Adrenal gland (tissue), 5 donors: ENCODE data around the gene ABCB10.

Source experiments
- POLR2A ChIP-seq, 2 donors: fragments of 450-650 bp; IDR thresholded peaks; one replicate each; pipeline ENCODE4 v1.6.1; 2017; ENCODE audit warnings: antibody characterized with exemption in 2 of 2, mild to moderate bottlenecking in 2 of 2, moderate library complexity in 1 of 2
- TF ChIP-seq, protein P1 (sequence below), 6 experiments: fragments of 450-650 bp in 4 of 6; fragments of 200-600 bp in 2 of 6; sonication (generic) in 1 of 6; IDR thresholded peaks; 1 replicate in 5 of 6; 2 replicates in 1 of 6; pipeline versions ENCODE4 v1.5.1 to v1.8.0; 2016 to 2021; ENCODE audit warnings: antibody characterized with exemption in 6 of 6, mild to moderate bottlenecking in 2 of 6, moderate library complexity in 1 of 6
- donor health status: DM: no; HTN: no; CAD: no.

DNA sequence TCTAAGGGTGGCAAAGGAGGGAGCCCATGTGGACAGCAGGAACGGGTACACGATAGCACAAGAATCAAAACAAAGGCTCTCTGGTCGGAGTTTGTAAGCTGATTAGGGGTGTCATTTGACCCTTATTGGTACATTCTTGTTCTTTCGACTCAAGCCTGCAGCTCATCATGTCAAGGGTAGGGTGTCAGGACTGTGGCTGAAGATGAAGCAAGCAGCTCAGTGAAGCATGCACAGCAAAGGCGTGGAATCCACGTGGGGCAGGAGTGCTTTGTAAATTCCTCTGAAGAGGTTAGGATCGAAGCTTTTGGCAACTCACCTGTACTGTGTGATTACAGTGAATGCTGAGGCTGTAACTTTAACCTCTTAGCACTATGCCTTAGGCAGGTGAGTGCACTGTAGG, 4.7 kb upstream of the ABCB10 start:
- no peak for TF ChIP-seq POLR2A (IDR thresholded peaks at IDR 0.05)
- TF ChIP-seq, protein P1, sequence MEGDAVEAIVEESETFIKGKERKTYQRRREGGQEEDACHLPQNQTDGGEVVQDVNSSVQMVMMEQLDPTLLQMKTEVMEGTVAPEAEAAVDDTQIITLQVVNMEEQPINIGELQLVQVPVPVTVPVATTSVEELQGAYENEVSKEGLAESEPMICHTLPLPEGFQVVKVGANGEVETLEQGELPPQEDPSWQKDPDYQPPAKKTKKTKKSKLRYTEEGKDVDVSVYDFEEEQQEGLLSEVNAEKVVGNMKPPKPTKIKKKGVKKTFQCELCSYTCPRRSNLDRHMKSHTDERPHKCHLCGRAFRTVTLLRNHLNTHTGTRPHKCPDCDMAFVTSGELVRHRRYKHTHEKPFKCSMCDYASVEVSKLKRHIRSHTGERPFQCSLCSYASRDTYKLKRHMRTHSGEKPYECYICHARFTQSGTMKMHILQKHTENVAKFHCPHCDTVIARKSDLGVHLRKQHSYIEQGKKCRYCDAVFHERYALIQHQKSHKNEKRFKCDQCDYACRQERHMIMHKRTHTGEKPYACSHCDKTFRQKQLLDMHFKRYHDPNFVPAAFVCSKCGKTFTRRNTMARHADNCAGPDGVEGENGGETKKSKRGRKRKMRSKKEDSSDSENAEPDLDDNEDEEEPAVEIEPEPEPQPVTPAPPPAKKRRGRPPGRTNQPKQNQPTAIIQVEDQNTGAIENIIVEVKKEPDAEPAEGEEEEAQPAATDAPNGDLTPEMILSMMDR (IDR thresholded peaks at IDR 0.05), result no peak
